ENCODE results near the gene RABGGTA.

DNA sequence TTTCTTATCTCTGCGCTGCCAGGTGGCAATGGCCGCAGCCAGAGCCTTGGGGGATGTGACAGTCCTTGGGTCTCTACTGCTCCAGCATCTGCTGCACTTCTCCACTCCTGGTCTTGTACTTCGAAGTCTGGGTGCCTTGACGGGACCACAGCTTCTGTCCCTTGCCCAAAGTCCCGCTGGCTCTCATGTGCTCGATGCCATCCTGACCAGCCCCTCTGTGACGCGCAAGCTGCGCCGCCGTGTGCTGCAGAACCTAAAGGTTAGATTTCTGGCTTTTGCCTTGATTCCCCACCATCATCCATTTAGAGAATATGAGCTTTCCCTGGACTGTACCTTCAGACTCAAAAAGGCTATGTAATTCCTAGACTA lies 32.6 kb upstream of the RABGGTA start:
- TF ChIP-seq, protein P1, sequence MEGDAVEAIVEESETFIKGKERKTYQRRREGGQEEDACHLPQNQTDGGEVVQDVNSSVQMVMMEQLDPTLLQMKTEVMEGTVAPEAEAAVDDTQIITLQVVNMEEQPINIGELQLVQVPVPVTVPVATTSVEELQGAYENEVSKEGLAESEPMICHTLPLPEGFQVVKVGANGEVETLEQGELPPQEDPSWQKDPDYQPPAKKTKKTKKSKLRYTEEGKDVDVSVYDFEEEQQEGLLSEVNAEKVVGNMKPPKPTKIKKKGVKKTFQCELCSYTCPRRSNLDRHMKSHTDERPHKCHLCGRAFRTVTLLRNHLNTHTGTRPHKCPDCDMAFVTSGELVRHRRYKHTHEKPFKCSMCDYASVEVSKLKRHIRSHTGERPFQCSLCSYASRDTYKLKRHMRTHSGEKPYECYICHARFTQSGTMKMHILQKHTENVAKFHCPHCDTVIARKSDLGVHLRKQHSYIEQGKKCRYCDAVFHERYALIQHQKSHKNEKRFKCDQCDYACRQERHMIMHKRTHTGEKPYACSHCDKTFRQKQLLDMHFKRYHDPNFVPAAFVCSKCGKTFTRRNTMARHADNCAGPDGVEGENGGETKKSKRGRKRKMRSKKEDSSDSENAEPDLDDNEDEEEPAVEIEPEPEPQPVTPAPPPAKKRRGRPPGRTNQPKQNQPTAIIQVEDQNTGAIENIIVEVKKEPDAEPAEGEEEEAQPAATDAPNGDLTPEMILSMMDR (IDR thresholded peaks at IDR 0.05; ENCODE audit: low read length) = no peak
- TF ChIP-seq EZH2 (IDR thresholded peaks at IDR 0.05; ENCODE audit: borderline replicate concordance, low read length) = no peak

All from OCI-LY1 (cell line).